ENCODE results near the gene TRH. TPM values are rescaled to one million over a fixed set of nuclear protein-coding genes. Genes with fewer than 3 reads are reported as not detected.

Gene TRH
- total and polyA plus RNA-seq, 2 of the 8 experiments (the other 6 are each of a cell fraction or from before 2014, with no cell fraction given) = not detected

DNA sequence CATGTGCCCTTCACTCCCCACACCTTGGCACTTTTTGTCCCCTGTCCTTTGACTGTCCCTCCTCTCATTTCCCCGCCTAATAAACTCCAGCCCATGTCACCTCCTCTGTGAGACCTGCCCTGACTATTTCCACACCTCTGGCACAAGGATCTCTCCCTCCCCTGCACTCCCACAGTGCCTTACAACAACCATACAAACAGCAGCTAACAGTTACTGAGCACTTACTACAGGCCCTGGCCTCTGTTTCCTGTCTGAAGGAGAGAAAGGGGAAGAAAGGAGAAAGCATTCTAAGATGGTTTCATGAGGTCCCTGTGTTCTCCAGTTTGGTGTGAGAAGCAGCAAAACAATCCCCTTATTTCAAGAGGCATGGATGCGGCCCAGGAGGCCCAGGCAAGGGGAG, 20.0 kb upstream of the TRH start:
- no peak overlapping the region for H2BK120ac ChIP-seq (replicated peaks; ENCODE audit: low read depth, low read length)
- no peak overlapping the region for H3K18ac ChIP-seq (ENCODE audit: extremely low read depth, low read length)
- no peaks in the 10 kb centered on the region for H3K79me1 ChIP-seq (ENCODE audit: low read depth, low read length)
- no peak overlapping the region for H3K4me2 ChIP-seq (ENCODE audit: insufficient read depth in 1 of 2, low read depth in 2 of 2, low read length in 2 of 2)
- DNase-seq (ENCODE audit: low read depth in 1 of 2, low spot score in 2 of 2) = no peak
- ChIA-PET CTCF (ENCODE audit: partially characterized antibody) (interaction anchor here (1.0 to 5.0 kb wide), 4 partner anchors 11 to 144 kb away, joined by 3 to 45 read pairs (median 3); no protein-coding TSS in a partner anchor), POLR2A (ENCODE audit: partially characterized antibody) (interaction anchor here (0.9 to 2.1 kb wide), 2 partner anchors 12 to 17 kb away, joined by 3 to 6 read pairs; no protein-coding TSS in a partner anchor)
- no peak overlapping the region for H3K27ac ChIP-seq (ENCODE audit: low read depth, low read length)
- H4K91ac ChIP-seq (replicated peaks; ENCODE audit: insufficient read length, low read length) = no peak overlapping the region
- H3K23ac ChIP-seq (ENCODE audit: insufficient read length) = no peak overlapping the region
- H3K9me3 ChIP-seq (ENCODE audit: insufficient read depth in 2 of 2, low read depth in 1 of 2, low read length in 1 of 2) = no peaks in the 10 kb centered on the region
- H2AK5ac ChIP-seq (ENCODE audit: low read depth, low read length) = no peak overlapping the region
- H3K9ac ChIP-seq (replicated peaks in 1 of 4; ENCODE audit: extremely low read depth in 1 of 4, low read depth in 3 of 4, low read length in 3 of 4) = no peak overlapping the region; a peak in 1 of 7 replicates
- H2BK20ac ChIP-seq (ENCODE audit: low read length) = no peak overlapping the region
- no peak overlapping the region for H3K4me3 ChIP-seq (ENCODE audit: extremely low read depth in 1 of 4, insufficient read depth in 2 of 4, low read depth in 3 of 4, low read length in 4 of 4)
- no peak overlapping the region for H2AFZ ChIP-seq (ENCODE audit: low read length)
- no peak overlapping the region for H3K56ac ChIP-seq (replicated peaks; ENCODE audit: insufficient read length, low read depth, low read length)
- H3K4me1 ChIP-seq (replicated peaks in 1 of 4; ENCODE audit: control insufficient read depth in 3 of 4, insufficient read depth in 4 of 4, low read length in 3 of 4) = no peaks in the 10 kb centered on the region
- no peak for FAIRE-seq
- no peak overlapping the region for H3K14ac ChIP-seq (ENCODE audit: insufficient read length)
- H3K23me2 ChIP-seq (ENCODE audit: low read depth, low read length) = no peaks in the 10 kb centered on the region
- no peak overlapping the region for H2BK15ac ChIP-seq (ENCODE audit: low read length)
- H3K27me3 ChIP-seq (replicated peaks in 1 of 4; ENCODE audit: control insufficient read depth in 3 of 4, extremely low read depth in 1 of 4, insufficient read depth in 3 of 4, low read length in 3 of 4) = 0 out of 7 replicates have a peak, but pooled peaks cover 0 to 5% (median 2%) of the 10 kb centered on the region in 4 experiments
- H4K5ac ChIP-seq (ENCODE audit: insufficient read length, low read depth, low read length) = no peak overlapping the region
- 54% methylated on average over 2 of the region's 2 CpGs; no CpG with 5 or more reads in 1 of the 2 experiments for WGBS, 2 experiments (ENCODE audit: extremely low coverage in 1 of 2, insufficient coverage in 1 of 2, insufficient read length in 1 of 2, insufficient replicate concordance in 2 of 2, low coverage in 1 of 2, low lambda C conversion rate in 2 of 2, missing lambda C conversion rate in 1 of 2)
- H2BK12ac ChIP-seq (ENCODE audit: low read depth, low read length) = no peak overlapping the region
- no peak overlapping the region for H2BK5ac ChIP-seq (ENCODE audit: low read depth, low read length)
- no peaks in the 10 kb centered on the region for H3K79me2 ChIP-seq (ENCODE audit: control insufficient read depth in 1 of 2, insufficient read depth in 2 of 2, low read length in 2 of 2)
- H3K36me3 ChIP-seq (ENCODE audit: control insufficient read depth in 2 of 4, insufficient read depth in 4 of 4, low read length in 3 of 4) = no peaks in the 10 kb centered on the region
- H3K4ac ChIP-seq (replicated peaks; ENCODE audit: insufficient read length, low read depth, low read length) = no peak overlapping the region
- H4K20me1 ChIP-seq (replicated peaks in 1 of 2; ENCODE audit: control insufficient read depth in 1 of 2, insufficient read depth in 2 of 2, low read length in 2 of 2) = peaks cover 0 to 2% of the 10 kb centered on the region in 2 experiments
- no peak overlapping the region for H4K8ac ChIP-seq (ENCODE audit: extremely low read depth, insufficient read depth, low read length)
- TF ChIP-seq PHF8 (conservative IDR thresholded peaks at IDR 0.05; ENCODE audit: low read depth, low read length) = no peak
- no peak for TF ChIP-seq KDM1A (IDR thresholded peaks at IDR 0.05; ENCODE audit: borderline replicate concordance, low read length)
- TF ChIP-seq CHD2 (IDR thresholded peaks at IDR 0.05; ENCODE audit: low read length) = no peak
- TF ChIP-seq SP4 (IDR thresholded peaks at IDR 0.05; ENCODE audit: low read length) = no peak
- TF ChIP-seq SP2 (IDR thresholded peaks at IDR 0.05; ENCODE audit: low read length) = no peak
- TF ChIP-seq TEAD4 (IDR thresholded peaks at IDR 0.05; ENCODE audit: low read depth, low read length) = no peak
- no peak for TF ChIP-seq E2F6 (IDR thresholded peaks at IDR 0.05)
- TF ChIP-seq YY1 (IDR thresholded peaks at IDR 0.05; ENCODE audit: low read depth, low read length) = no peak
- no peak for TF ChIP-seq NANOG (IDR thresholded peaks at IDR 0.05; ENCODE audit: insufficient read depth, low read depth, low read length, poor library complexity, severe bottlenecking)
- no peak for TF ChIP-seq GABPA (IDR thresholded peaks at IDR 0.05; ENCODE audit: borderline replicate concordance, insufficient read depth, low read length)
- TF ChIP-seq RNF2 (IDR thresholded peaks at IDR 0.05; ENCODE audit: borderline replicate concordance, low read depth, low read length, missing control alignments, poor library complexity, severe bottlenecking) = no peak
- no peak for TF ChIP-seq HDAC6 (IDR thresholded peaks at IDR 0.05; ENCODE audit: low read depth, low read length)
- no peak for TF ChIP-seq POU5F1 (IDR thresholded peaks at IDR 0.05; ENCODE audit: low read depth, low read length)
- TF ChIP-seq SIRT6 (IDR thresholded peaks at IDR 0.05; ENCODE audit: low read length) = no peak

All from H1 (cell line).